D341Med (cell line): ENCODE results near the gene XRCC4.
"Not testable (repeated sequence)": the region's sequence is repeated elsewhere in the genome, so short reads cannot be mapped to it uniquely, and the experiment has no call there.

Experiments used
- DNase-seq: peaks from one replicate; pipeline ENCODE4 v3.0.0; 2012; ENCODE audit warnings: low spot score

The XRCC4 gene

DNA sequence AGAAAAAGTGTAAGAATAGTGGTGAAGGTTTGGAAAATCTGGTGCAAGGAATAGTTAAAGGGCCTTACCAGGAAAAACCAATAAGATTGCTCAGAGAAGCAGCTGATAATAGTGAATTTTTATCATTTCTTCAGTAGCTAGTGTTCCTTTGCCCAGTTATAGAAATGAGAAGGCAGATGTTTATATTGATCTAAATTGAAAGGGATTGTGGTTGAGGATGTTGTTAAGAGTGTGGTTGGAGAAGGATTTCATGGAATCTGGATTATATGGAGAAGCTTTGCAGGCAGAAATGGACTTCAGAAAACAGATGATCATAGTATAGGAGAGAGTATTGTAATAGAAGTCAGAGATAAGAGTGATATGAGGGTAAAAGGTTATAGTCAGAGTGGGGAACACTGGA is 102.6 kb downstream of the XRCC4 start:
- no peak for DNase-seq

GRCh38 chr5:83184534-83184933 is 107.2 kb downstream of the XRCC4 start:
- no peak for DNase-seq

GRCh38 chr5:83192947-83193346 is 115.6 kb downstream of the XRCC4 start:
- peak; percentile 32 for DNase-seq

- no peak for DNase-seq
These were observed 120.1 kb downstream of the XRCC4 start for GRCh38 chr5:83197326-83197967.

DNA sequence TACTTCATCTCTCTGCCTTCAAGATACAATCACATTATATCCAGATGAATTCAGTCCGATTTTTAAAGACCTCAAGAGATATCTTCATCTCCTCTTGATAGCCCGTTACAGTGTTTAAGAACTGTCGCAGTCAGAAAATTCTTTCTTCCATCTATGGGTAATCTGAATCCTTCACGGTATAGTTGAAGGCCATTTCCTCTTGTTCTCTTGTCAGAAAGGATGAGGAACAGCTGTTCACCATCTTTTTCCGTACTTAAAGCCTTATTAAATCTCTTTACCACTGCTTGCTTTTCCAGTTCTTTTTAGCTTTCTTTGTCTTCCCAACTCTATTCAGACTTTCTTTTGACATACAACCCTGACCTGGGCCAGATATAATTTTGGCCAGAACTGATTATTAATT is 121.8 kb downstream of the XRCC4 start:
- no peak for DNase-seq

- DNase-seq = no peak
These were observed 127.3 kb downstream of the XRCC4 start for GRCh38 chr5:83204651-83205050.

DNA sequence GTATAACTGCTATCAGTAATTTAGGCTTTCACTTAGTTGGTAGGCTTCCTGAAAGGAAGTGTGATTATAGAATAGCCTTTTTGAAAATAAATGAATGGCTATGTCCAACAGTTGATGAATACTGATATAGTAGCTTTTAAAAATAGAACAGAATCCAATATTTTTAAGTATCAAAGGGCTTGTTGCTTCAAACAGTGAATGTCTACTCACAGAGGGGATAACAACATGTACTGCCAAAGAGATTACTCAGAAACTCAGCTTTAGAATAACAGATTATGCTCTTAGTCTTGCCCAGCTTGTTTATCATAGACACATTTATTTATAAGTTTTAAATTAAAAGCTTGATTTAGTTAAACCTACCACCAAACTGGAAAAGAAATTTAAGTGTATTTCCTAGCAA is 132.6 kb downstream of the XRCC4 start:
- no peak for DNase-seq

DNA sequence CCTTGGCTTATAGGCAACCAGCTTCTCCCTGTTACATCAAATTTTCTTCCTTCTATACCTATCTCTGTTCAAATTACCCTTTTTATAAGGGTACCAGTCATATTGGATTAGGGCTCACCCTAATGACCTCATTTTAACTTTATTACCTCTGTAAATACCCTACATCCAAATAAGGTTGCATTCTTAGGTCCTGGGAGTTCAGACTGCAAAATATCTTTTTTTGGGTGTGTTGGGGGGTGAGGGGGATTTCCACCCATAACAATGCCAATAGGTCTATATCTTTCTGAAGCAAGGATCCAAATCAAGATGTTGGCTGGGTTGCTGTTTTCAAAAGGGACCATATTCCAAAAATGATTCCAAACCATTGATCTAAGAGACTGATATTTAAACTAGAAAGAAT is 141.7 kb downstream of the XRCC4 start:
- no peak for DNase-seq

- no peak for DNase-seq
These were observed 142.1 kb downstream of the XRCC4 start for GRCh38 chr5:83219495-83219894.

GRCh38 chr5:83220331-83220730 is 143.0 kb downstream of the XRCC4 start:
- peak; percentile 40 for DNase-seq

DNA sequence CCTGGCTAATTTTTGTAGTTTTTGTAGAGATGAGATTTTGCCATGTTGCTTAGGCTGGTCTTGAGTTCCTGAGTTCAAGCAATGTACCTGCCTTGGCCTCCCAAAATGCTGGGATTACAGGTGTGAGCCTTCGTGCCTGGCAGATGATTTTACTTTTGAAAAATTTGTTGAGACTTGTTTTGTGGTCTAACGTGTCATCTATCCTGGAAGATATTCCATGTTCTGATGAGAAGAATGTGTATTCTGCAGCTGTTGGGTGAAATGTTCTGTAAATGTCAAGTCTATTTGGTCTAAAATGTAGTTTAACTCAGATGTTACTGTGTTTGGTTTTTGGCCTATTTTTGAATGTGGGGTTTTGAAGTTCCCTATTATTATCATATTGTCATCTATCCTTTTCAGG is 145.6 kb downstream of the XRCC4 start:
- DNase-seq = no peak

- no peak for DNase-seq
These were observed 150.3 kb downstream of the XRCC4 start for GRCh38 chr5:83227611-83228010.

DNA sequence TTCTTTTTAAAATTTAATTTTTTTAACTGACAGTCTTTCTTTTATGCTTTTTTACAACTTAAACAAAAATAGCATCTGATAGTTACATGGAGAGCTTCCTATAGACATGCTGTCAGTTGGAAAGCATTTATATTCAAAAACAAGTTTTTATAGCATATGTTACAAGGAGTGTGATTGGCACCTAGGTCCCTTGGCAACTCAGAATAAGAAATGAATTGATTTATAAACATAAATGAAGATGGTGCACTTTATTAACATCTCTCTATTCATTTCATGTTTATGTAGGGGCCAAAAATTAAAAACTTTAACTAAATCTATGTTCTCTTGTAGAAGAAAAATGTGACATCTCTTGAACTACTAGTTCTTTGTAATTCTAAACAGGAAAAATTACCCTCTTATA is 153.2 kb downstream of the XRCC4 start:
- DNase-seq = no peak

GRCh38 chr5:83244516-83244915 is 167.2 kb downstream of the XRCC4 start:
- no peak for DNase-seq

DNA sequence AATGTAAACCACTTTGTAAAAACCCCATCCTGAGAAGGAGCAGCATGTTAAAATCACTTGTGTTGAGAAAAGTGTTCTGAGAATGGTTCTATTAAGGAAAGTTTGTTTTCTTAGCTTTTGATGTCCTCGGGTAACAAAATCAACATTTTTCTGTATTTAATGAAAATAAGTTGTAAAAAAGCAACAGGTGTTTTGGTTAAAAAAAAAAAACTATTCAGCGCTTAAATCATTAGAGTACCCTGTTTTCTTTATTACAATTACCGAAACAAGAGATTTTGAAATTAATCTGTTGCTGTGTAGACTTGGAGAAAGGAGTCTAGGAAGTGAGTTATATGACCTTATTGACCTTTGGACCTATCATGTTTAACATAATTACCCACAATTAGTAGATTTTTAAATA is 167.7 kb downstream of the XRCC4 start:
- DNase-seq = no peak

DNA sequence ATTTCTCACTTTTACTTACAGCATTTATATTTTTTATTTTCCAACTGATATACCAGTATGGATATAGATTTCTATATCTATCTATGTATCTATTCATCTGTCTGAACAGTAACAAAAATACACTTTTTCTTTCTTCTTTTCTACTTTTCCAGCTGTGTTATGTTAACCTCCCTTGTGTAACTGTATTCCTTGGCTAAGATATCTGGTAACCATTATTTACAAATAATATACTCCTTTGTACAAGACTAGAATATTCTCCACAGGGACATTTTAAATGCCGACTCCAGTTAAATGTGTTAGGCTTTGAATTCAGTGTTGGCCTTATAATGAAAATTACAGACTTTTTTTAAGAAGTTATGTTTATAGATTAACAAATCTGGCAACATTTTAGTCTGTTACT is 168.7 kb downstream of the XRCC4 start:
- no peak for DNase-seq

GRCh38 chr5:83249156-83249555 is 171.8 kb downstream of the XRCC4 start:
- no peak for DNase-seq

- DNase-seq = no peak
These were observed 174.5 kb downstream of the XRCC4 start for GRCh38 chr5:83251849-83252248.

- no peak for DNase-seq
These were observed 176.4 kb downstream of the XRCC4 start for GRCh38 chr5:83253720-83254119.

- no peak for DNase-seq
These were observed 177.9 kb downstream of the XRCC4 start for GRCh38 chr5:83255268-83255667.

GRCh38 chr5:83256091-83256780 is 178.9 kb downstream of the XRCC4 start:
- no peak for DNase-seq

GRCh38 chr5:83257684-83258083 is 180.3 kb downstream of the XRCC4 start:
- DNase-seq = not testable (repeated sequence)

- no peak for DNase-seq
These were observed 188.0 kb downstream of the XRCC4 start for GRCh38 chr5:83265318-83265717.

- no peak for DNase-seq
These were observed 193.0 kb downstream of the XRCC4 start for GRCh38 chr5:83270311-83270710.
